Measurements from ENCODE around the gene GAL3ST3. TPM values are rescaled to one million over a fixed set of nuclear protein-coding genes. Genes with fewer than 3 reads are reported as not detected.

The GAL3ST3 gene
- total and polyA plus RNA-seq, 10 donors, result 0.03 to 0.04 (median 0.03) TPM; not detected in 7

- DNase-seq, result no peak
- Histone ChIP-seq H3K9me3 (no peaks in the 10 kb centered on the region), H3K27ac (peak overlapping the region in 2 of 8 donors; percentile 23 to 40), H3K36me3 (no peaks in the 10 kb centered on the region), H3K27me3 (replicated peaks in 1 of 7) (peaks cover 6 to 38% (median 19%) of the 10 kb centered on the region in 7 donors), H3K4me1 (peaks cover 3 to 27% (median 9%) of the 10 kb centered on the region in 6 donors), H3K4me3 (no peak overlapping the region)
- intact Hi-C loops (cut with DNase I; ENCODE audit: low total_unique reads), result no loop called here
- TF ChIP-seq POLR2AphosphoS5 (IDR thresholded peaks at IDR 0.05) (no peak), CTCF (IDR thresholded peaks at IDR 0.05 in 8 of 11, conservative IDR thresholded peaks at IDR 0.05 in 3 of 11) (no peak), POLR2A (IDR thresholded peaks at IDR 0.05) (no peak)
- 76 to 93% (median 87%) methylated on average over 6 of the region's 6 CpGs for WGBS, 5 donors
These were observed 34.0 kb downstream of the GAL3ST3 start for GRCh38 chr11:66014804-66015453.

GRCh38 chr11:66013762-66014100 lies 35.2 kb downstream of the GAL3ST3 start:
- intact Hi-C loops (cut with DNase I; ENCODE audit: low total_unique reads), result no loop called here
- H3K4me1 ChIP-seq, result peaks cover 3 to 27% (median 9%) of the 10 kb centered on the region in 6 donors
- DNase-seq, result no peak
- H3K27ac ChIP-seq, result no peak overlapping the region
- H3K4me3 ChIP-seq, result no peak overlapping the region
- no peak for TF ChIP-seq POLR2A (IDR thresholded peaks at IDR 0.05)
- H3K9me3 ChIP-seq, result no peaks in the 10 kb centered on the region
- no peaks in the 10 kb centered on the region for H3K36me3 ChIP-seq
- 79 to 87% (median 83%) methylated on average over 7 of the region's 7 CpGs for WGBS, 5 donors
- H3K27me3 ChIP-seq (replicated peaks in 1 of 7), result peaks cover 6 to 38% (median 19%) of the 10 kb centered on the region in 7 donors

GRCh38 chr11:66012946-66013761 lies 35.8 kb downstream of the GAL3ST3 start:
- H3K9me3 ChIP-seq, result no peaks in the 10 kb centered on the region
- whole genome bisulfite sequencing, 5 donors, result 35 to 46% (median 44%) methylated on average over 8 to 12 of the region's 12 CpGs
- H3K4me3 ChIP-seq, result no peak overlapping the region
- H3K27me3 ChIP-seq (replicated peaks in 1 of 7), result peaks cover 6 to 38% (median 19%) of the 10 kb centered on the region in 7 donors
- peaks cover 3 to 27% (median 9%) of the 10 kb centered on the region in 6 donors for H3K4me1 ChIP-seq
- H3K36me3 ChIP-seq, result no peaks in the 10 kb centered on the region
- DNase-seq, result no peak
- intact Hi-C loops (cut with DNase I; ENCODE audit: low total_unique reads), result no loop called here
- no peak overlapping the region for H3K27ac ChIP-seq
- TF ChIP-seq POLR2AphosphoS5 (IDR thresholded peaks at IDR 0.05) (no peak), POLR2A (IDR thresholded peaks at IDR 0.05) (no peak), CTCF (IDR thresholded peaks at IDR 0.05 in 8 of 11, conservative IDR thresholded peaks at IDR 0.05 in 3 of 11) (no peak)

- intact Hi-C loops (cut with DNase I; ENCODE audit: low total_unique reads), result no loop called here
- TF ChIP-seq POLR2AphosphoS5 (IDR thresholded peaks at IDR 0.05), result no peak
- no peak for TF ChIP-seq POLR2A (IDR thresholded peaks at IDR 0.05)
- TF ChIP-seq CTCF (IDR thresholded peaks at IDR 0.05 in 8 of 11, conservative IDR thresholded peaks at IDR 0.05 in 3 of 11), result no peak
- Histone ChIP-seq H3K27ac (no peak overlapping the region), H3K9me3 (no peaks in the 10 kb centered on the region), H3K4me1 (peaks cover 3 to 27% (median 9%) of the 10 kb centered on the region in 6 donors), H3K27me3 (replicated peaks in 1 of 7) (peaks cover 6 to 38% (median 19%) of the 10 kb centered on the region in 7 donors), H3K4me3 (peak overlapping the region in 1 of 8 donors; percentile 51), H3K36me3 (no peaks in the 10 kb centered on the region)
- no peak for DNase-seq
- 59 to 69% (median 60%) methylated on average over 8 to 11 of the region's 12 CpGs for WGBS, 5 donors
These were observed 36.5 kb downstream of the GAL3ST3 start for GRCh38 chr11:66012371-66012945.

Data from spleen (tissue), 11 donors.